GM23338 (cell line): ENCODE results near the gene ACTG1. TPM values are rescaled to one million over a fixed set of nuclear protein-coding genes. Genes with fewer than 3 reads are reported as not detected.

Experiments
- ATAC-seq: fragments of 200-7000 bp; cut with Tn5 transposase; 3 replicates; pipeline ENCODE4 v1.9.1; 2020
- DNase-seq: peaks from one replicate; pipeline ENCODE4 v3.0.0-alpha.2; 2015; ENCODE audit warnings: low spot score
- H2AFZ ChIP-seq: fragments of 200-600 bp; sonication (generic); 2 replicates; pipeline ENCODE4 v1.8.0; 2016; ENCODE audit warnings: antibody characterized with exemption, mild to moderate bottlenecking, moderate library complexity
- H3F3A ChIP-seq: fragments of 200-600 bp; sonication (generic); replicated peaks from 2 replicates; pipeline ENCODE4 v1.8.0; 2017; ENCODE audit warnings: antibody characterized with exemption, mixed run types, low read depth
- H3K27ac ChIP-seq: fragments of 200-600 bp; sonication (generic); 2 replicates; pipeline ENCODE4 v1.6.1; 2016; ENCODE audit warnings: low read depth
- H3K27me3 ChIP-seq: fragments of 200-600 bp; sonication (generic); 2 replicates; pipeline ENCODE4 v1.8.0; 2016; ENCODE audit warnings: mild to moderate bottlenecking, mixed run types, moderate library complexity; ENCODE audit not compliant: insufficient read depth
- H3K36me3 ChIP-seq: fragments of 200-600 bp; sonication (generic); 2 replicates; pipeline ENCODE4 v1.8.0; 2016; ENCODE audit warnings: mild to moderate bottlenecking; ENCODE audit not compliant: insufficient read depth
- H3K4me1 ChIP-seq: fragments of 200-600 bp; sonication (generic); 2 replicates; pipeline ENCODE4 v1.8.0; 2016; ENCODE audit warnings: mild to moderate bottlenecking, moderate library complexity; ENCODE audit not compliant: insufficient read depth
- H3K4me2 ChIP-seq: fragments of 200-600 bp; sonication (generic); 2 replicates; pipeline ENCODE4 v1.7.1; 2017; ENCODE audit warnings: mixed run types
- H3K4me3 ChIP-seq: fragments of 200-600 bp; sonication (generic); 2 replicates; pipeline ENCODE4 v1.6.1; 2016; ENCODE audit warnings: mixed run types
- H3K79me2 ChIP-seq: fragments of 200-600 bp; sonication (generic); replicated peaks from 2 replicates; pipeline ENCODE4 v1.8.0; 2017; ENCODE audit warnings: mild to moderate bottlenecking; ENCODE audit not compliant: insufficient read depth
- H3K9me2 ChIP-seq: fragments of 200-600 bp; sonication (generic); 2 replicates; pipeline ENCODE4 v1.8.0; 2017; ENCODE audit not compliant: insufficient read depth
- H4K20me1 ChIP-seq: fragments of 200-600 bp; sonication (generic); replicated peaks from 2 replicates; pipeline ENCODE4 v1.8.0; 2017; ENCODE audit warnings: mild to moderate bottlenecking; ENCODE audit not compliant: insufficient read depth
- H3K27ac Mint-ChIP-seq: 2 replicates; pipeline ENCODE4 v1.8.0; 2020; ENCODE audit warnings: inconsistent platforms, mild to moderate bottlenecking, moderate library complexity, mixed read lengths
- H3K27me3 Mint-ChIP-seq: 3 replicates; pipeline ENCODE4 v1.8.0; 2022; ENCODE audit warnings: low read depth, mild to moderate bottlenecking, moderate library complexity, mixed read lengths, inconsistent platforms; ENCODE audit not compliant: insufficient read depth, poor library complexity
- H3K36me3 Mint-ChIP-seq: 3 replicates; pipeline ENCODE4 v1.8.0; 2021; ENCODE audit warnings: low read depth, mild to moderate bottlenecking, inconsistent platforms, moderate library complexity, mixed read lengths
- H3K4me1 Mint-ChIP-seq: 3 replicates; pipeline ENCODE4 v1.8.0; 2020; ENCODE audit warnings: mild to moderate bottlenecking, inconsistent platforms, mixed read lengths
- H3K4me3 Mint-ChIP-seq: 3 replicates; pipeline ENCODE4 v1.8.0; 2021; ENCODE audit warnings: moderate library complexity, mild to moderate bottlenecking, inconsistent platforms, mixed read lengths
- H3K9me3 Mint-ChIP-seq: 3 replicates; pipeline ENCODE4 v1.8.0; 2020; ENCODE audit warnings: moderate library complexity, mild to moderate bottlenecking, inconsistent platforms, mixed read lengths
- CREB1 ChIP-seq: fragments of 250-450 bp; sonication (Bioruptor Pico); IDR thresholded peaks from 2 replicates; pipeline ENCODE4 v1.5.0; 2020; ENCODE audit warnings: low read depth, mild to moderate bottlenecking, moderate library complexity
- CTCF ChIP-seq, 2 experiments: fragments of 200-600 bp in 1 of 2; sonication (generic) in 1 of 2; conservative IDR thresholded peaks; 2 replicates each; pipeline versions ENCODE4 v1.5.1 to v1.6.1; 2016 to 2017; ENCODE audit warnings: antibody characterized with exemption in 2 of 2, low read depth in 2 of 2, mild to moderate bottlenecking in 2 of 2, moderate library complexity in 1 of 2
- ETS1 ChIP-seq: IDR thresholded peaks from 2 replicates; pipeline ENCODE4 v1.6.1; 2016; ENCODE audit warnings: antibody characterized with exemption
- EZH2 ChIP-seq: fragments of 200-600 bp; sonication (generic); IDR thresholded peaks from one replicate; pipeline ENCODE4 v1.8.0; 2017; ENCODE audit warnings: antibody characterized with exemption, mild to moderate bottlenecking, low read depth; ENCODE audit not compliant: unreplicated experiment
- EZH2phosphoT487 ChIP-seq: fragments of 200-600 bp; sonication (generic); IDR thresholded peaks from one replicate; pipeline ENCODE4 v1.8.1; 2018; ENCODE audit warnings: antibody characterized with exemption; ENCODE audit not compliant: unreplicated experiment
- JUNB ChIP-seq: IDR thresholded peaks from one replicate; pipeline ENCODE4 v1.6.1; 2016; ENCODE audit warnings: antibody characterized with exemption; ENCODE audit not compliant: unreplicated experiment
- NANOG ChIP-seq: IDR thresholded peaks from 2 replicates; pipeline ENCODE4 v1.6.1; 2016; ENCODE audit warnings: antibody characterized with exemption, borderline replicate concordance
- POLR2AphosphoS5 ChIP-seq: IDR thresholded peaks from 2 replicates; pipeline ENCODE4 v1.6.1; 2016; ENCODE audit warnings: antibody characterized with exemption, low read depth
- REST ChIP-seq: IDR thresholded peaks from one replicate; pipeline ENCODE4 v1.6.1; 2018; ENCODE audit warnings: antibody characterized with exemption; ENCODE audit not compliant: unreplicated experiment
- STAT1 ChIP-seq: IDR thresholded peaks from one replicate; pipeline ENCODE4 v1.6.1; 2016; ENCODE audit warnings: antibody characterized with exemption; ENCODE audit not compliant: unreplicated experiment
- ZNF114 ChIP-seq: fragments of 250-450 bp; sonication (Bioruptor Pico); IDR thresholded peaks from 2 replicates; pipeline ENCODE4 v1.5.0; 2020; ENCODE audit warnings: mild to moderate bottlenecking, moderate library complexity
- ZNF331 ChIP-seq: fragments of 250-450 bp; sonication (Bioruptor Pico); IDR thresholded peaks from 2 replicates; pipeline ENCODE4 v1.5.0; 2020; ENCODE audit warnings: low read depth, mild to moderate bottlenecking, moderate library complexity
- ZNF462 ChIP-seq: fragments of 250-450 bp; sonication (Bioruptor Pico); IDR thresholded peaks from 2 replicates; pipeline ENCODE4 v1.5.0; 2020; ENCODE audit warnings: mild to moderate bottlenecking, moderate library complexity
- polyA plus RNA-seq: library from polyadenylated mRNA; unstranded; fragments of >200 nt; fragmentation: Nextera tagmentation; extraction: Ambion mirVana; gene quantifications from 2 replicates; pipeline ENCODE4 v1.2.1, GENCODE V29; 2016
- total RNA-seq: library from RNA; depleted of rRNA; stranded (reverse); fragments of >200 nt; shearing (Covaris generic); gene quantifications from 2 replicates; pipeline ENCODE4 v1.2.3, GENCODE V29; 2014

The ACTG1 gene
- total and polyA plus RNA-seq, 2 experiments from 2014 or later: 1,867 to 4,739 TPM

- H3K4me3 ChIP-seq: no peak overlapping the region
- Mint-ChIP-seq H3K27ac (no peak overlapping the region), H3K27me3 (peaks cover 24% of the 10 kb centered on the region), H3K36me3 (peaks cover 41% of the 10 kb centered on the region), H3K9me3 (no peaks in the 10 kb centered on the region), H3K4me1 (peaks cover 17% of the 10 kb centered on the region), H3K4me3 (no peak overlapping the region)
- no peak overlapping the region for H3K4me2 ChIP-seq
- no peak overlapping the region for H2AFZ ChIP-seq
- no peaks in the 10 kb centered on the region for H3K27me3 ChIP-seq
- H4K20me1 ChIP-seq: no peaks in the 10 kb centered on the region
- H3F3A ChIP-seq: peaks cover 15% of the 10 kb centered on the region
- H3K9me2 ChIP-seq: no peaks in the 10 kb centered on the region
- no peak for ATAC-seq
- H3K27ac ChIP-seq: no peak overlapping the region
- no peak for TF ChIP-seq ZNF114 (CRISPR knock-in tag)
- TF ChIP-seq ZNF331 (CRISPR knock-in tag): no peak
- no peak for TF ChIP-seq EZH2phosphoT487
- TF ChIP-seq EZH2: no peak
- TF ChIP-seq STAT1: no peak
- no peak; the same call in 1 of the 2 replicates for TF ChIP-seq POLR2AphosphoS5
- TF ChIP-seq JUNB: no peak
- no peak for TF ChIP-seq CREB1
- no peak for TF ChIP-seq REST
- no peak for TF ChIP-seq CTCF (conservative IDR thresholded peaks at IDR 0.05; ENCODE audit: low read depth in 2 of 2)
- no peak for TF ChIP-seq ZNF462
- TF ChIP-seq NANOG: no peak
- no peak for TF ChIP-seq ETS1
- peaks cover 9% of the 10 kb centered on the region for H3K36me3 ChIP-seq
- no peak for DNase-seq
- no peaks in the 10 kb centered on the region for H3K79me2 ChIP-seq
- H3K4me1 ChIP-seq: peaks cover 8% of the 10 kb centered on the region; the same call in 1 of the 2 replicates
Measured at GRCh38 chr17:81556863-81557262, 44.3 kb upstream of the ACTG1 start.
